Measurements from ENCODE around the gene SMURF2. TPM values are rescaled to one million over a fixed set of nuclear protein-coding genes. Genes with fewer than 3 reads are reported as not detected.

The SMURF2 gene
- total and polyA plus RNA-seq, 10 of the 15 experiments (the other 5 are each of a cell fraction or from before 2014, with no cell fraction given): 2.8 to 13.4 (median 7.5) TPM

DNA sequence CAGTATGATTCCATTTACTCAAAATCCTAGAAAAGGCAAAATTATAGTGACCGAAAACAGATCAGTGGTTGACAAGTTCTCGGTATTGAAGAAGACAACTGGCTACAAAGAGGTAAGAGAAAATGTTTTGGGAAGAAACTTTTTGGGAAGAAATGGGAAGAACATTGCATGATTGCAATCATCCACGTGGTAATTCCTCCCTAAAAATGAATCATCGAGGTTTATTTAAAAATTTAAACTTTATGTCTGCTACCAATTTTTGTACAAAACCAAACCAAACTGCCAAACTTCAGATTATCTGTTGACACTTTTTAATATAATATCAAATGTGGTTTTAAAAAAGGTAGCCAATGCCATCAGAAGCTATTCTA, 8.1 kb downstream of the SMURF2 start (continued):
- TF ChIP-seq, protein P1, sequence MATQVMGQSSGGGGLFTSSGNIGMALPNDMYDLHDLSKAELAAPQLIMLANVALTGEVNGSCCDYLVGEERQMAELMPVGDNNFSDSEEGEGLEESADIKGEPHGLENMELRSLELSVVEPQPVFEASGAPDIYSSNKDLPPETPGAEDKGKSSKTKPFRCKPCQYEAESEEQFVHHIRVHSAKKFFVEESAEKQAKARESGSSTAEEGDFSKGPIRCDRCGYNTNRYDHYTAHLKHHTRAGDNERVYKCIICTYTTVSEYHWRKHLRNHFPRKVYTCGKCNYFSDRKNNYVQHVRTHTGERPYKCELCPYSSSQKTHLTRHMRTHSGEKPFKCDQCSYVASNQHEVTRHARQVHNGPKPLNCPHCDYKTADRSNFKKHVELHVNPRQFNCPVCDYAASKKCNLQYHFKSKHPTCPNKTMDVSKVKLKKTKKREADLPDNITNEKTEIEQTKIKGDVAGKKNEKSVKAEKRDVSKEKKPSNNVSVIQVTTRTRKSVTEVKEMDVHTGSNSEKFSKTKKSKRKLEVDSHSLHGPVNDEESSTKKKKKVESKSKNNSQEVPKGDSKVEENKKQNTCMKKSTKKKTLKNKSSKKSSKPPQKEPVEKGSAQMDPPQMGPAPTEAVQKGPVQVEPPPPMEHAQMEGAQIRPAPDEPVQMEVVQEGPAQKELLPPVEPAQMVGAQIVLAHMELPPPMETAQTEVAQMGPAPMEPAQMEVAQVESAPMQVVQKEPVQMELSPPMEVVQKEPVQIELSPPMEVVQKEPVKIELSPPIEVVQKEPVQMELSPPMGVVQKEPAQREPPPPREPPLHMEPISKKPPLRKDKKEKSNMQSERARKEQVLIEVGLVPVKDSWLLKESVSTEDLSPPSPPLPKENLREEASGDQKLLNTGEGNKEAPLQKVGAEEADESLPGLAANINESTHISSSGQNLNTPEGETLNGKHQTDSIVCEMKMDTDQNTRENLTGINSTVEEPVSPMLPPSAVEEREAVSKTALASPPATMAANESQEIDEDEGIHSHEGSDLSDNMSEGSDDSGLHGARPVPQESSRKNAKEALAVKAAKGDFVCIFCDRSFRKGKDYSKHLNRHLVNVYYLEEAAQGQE (IDR thresholded peaks at IDR 0.05; ENCODE audit: low read depth, low read length): no peak
- TF ChIP-seq KDM1A (IDR thresholded peaks at IDR 0.05; ENCODE audit: borderline replicate concordance): no peak
- TF ChIP-seq SRF (IDR thresholded peaks at IDR 0.05; ENCODE audit: low read depth in 2 of 2, low read length in 2 of 2): no peak
- TF ChIP-seq, protein P2, sequence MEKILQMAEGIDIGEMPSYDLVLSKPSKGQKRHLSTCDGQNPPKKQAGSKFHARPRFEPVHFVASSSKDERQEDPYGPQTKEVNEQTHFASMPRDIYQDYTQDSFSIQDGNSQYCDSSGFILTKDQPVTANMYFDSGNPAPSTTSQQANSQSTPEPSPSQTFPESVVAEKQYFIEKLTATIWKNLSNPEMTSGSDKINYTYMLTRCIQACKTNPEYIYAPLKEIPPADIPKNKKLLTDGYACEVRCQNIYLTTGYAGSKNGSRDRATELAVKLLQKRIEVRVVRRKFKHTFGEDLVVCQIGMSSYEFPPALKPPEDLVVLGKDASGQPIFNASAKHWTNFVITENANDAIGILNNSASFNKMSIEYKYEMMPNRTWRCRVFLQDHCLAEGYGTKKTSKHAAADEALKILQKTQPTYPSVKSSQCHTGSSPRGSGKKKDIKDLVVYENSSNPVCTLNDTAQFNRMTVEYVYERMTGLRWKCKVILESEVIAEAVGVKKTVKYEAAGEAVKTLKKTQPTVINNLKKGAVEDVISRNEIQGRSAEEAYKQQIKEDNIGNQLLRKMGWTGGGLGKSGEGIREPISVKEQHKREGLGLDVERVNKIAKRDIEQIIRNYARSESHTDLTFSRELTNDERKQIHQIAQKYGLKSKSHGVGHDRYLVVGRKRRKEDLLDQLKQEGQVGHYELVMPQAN (conservative IDR thresholded peaks at IDR 0.05): no peak
- TF ChIP-seq EZH2 (IDR thresholded peaks at IDR 0.05; ENCODE audit: borderline replicate concordance, control insufficient read depth, low read depth, low read length): no peak
- TF ChIP-seq KLF5 (IDR thresholded peaks at IDR 0.05; ENCODE audit: partially characterized antibody): no peak
